ENCODE data around the gene EFTUD2.
A peak's percentile ranks its signal among the peaks of the same experiment; 100 is the strongest.

The EFTUD2 gene

DNA sequence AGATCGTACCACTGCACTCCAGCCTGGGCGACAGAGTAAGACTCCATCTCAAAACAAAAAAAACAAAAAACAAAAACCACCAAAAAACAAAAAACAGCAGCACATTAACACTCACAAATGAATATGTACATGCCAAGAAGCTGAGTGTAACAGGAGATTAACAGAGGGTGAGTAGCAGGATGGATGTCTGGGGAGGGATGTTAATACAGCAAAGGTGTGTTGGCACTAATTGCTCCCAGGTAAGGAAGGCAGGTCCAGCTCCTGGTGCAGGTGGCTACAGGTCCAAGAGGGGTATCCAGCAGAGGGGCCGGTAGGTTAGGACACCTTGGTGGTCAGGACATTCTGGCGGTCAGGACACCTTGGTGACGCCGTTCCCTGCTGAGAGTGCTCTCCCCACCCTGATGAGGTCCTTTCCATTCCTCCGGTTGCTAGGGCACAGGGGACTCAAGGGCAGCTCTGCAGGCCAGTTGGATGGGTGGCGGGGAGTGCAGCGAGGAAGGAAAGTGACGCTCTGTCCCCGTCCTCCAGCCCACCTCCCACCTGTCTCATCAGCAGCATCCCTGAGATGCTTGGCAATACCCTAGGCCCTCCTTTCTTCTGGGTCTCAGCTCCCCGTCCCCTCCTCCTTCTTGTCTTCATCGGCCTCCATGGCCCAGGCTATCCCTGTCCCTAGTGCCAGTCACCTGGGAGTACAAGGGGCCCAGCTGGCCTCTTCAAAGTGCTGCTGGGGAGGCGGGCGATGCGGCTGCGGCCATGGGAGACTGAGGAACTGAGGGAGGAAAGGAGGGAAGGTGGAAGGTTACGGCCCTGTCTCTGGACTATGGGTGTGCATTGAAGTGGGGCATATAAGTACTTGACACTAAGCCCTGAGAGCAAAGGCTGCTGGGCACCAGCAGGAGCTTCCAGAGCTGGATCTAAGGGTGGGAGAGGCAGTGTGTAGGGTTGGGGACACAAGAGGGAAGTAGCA is 26.8 kb upstream of the EFTUD2 start:
- H3K9me3 ChIP-seq (ENCODE audit: control insufficient read depth, insufficient read depth, low read depth, low read length), result no peaks in the 10 kb centered on the region
- ChIA-PET POLR2A (interaction anchor here (0.7 to 1.9 kb wide), 3 partner anchors 16 to 99 kb away, joined by 3 to 4 read pairs (median 3); no protein-coding TSS in a partner anchor), CTCF (interaction anchor here (0.6 to 3.2 kb wide), 7 partner anchors 8 to 678 kb away, joined by 3 to 20 read pairs (median 5); partner anchors contain the start of gene ACBD4)
- H3K36me3 ChIP-seq (ENCODE audit: control insufficient read depth in 2 of 2, insufficient read depth in 1 of 2, low read length in 2 of 2), result peaks cover 38 to 57% of the 10 kb centered on the region in 2 experiments
- H3K4me3 ChIP-seq (ENCODE audit: low read depth, low read length), result no peak overlapping the region
- H3K4me1 ChIP-seq (ENCODE audit: control insufficient read depth, insufficient read depth, low read length), result no peaks in the 10 kb centered on the region; the same call in 1 of the 2 replicates
- H3K27ac ChIP-seq (ENCODE audit: extremely low read depth, low read depth, low read length), result no peak overlapping the region
- no peak for TF ChIP-seq KLF7 (tag by site-specific recombination; IDR thresholded peaks at IDR 0.05; ENCODE audit: borderline replicate concordance)
- TF ChIP-seq, protein P1, sequence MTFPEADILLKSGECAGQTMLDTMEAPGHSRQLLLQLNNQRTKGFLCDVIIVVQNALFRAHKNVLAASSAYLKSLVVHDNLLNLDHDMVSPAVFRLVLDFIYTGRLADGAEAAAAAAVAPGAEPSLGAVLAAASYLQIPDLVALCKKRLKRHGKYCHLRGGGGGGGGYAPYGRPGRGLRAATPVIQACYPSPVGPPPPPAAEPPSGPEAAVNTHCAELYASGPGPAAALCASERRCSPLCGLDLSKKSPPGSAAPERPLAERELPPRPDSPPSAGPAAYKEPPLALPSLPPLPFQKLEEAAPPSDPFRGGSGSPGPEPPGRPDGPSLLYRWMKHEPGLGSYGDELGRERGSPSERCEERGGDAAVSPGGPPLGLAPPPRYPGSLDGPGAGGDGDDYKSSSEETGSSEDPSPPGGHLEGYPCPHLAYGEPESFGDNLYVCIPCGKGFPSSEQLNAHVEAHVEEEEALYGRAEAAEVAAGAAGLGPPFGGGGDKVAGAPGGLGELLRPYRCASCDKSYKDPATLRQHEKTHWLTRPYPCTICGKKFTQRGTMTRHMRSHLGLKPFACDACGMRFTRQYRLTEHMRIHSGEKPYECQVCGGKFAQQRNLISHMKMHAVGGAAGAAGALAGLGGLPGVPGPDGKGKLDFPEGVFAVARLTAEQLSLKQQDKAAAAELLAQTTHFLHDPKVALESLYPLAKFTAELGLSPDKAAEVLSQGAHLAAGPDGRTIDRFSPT (tag by site-specific recombination; IDR thresholded peaks at IDR 0.05), result no peak
- TF ChIP-seq ZNF10 (tag by site-specific recombination; IDR thresholded peaks at IDR 0.05), result peak; percentile 98
- peak; percentile 80 for TF ChIP-seq ZEB2 (tag by site-specific recombination; IDR thresholded peaks at IDR 0.05)
- TF ChIP-seq, protein P2, sequence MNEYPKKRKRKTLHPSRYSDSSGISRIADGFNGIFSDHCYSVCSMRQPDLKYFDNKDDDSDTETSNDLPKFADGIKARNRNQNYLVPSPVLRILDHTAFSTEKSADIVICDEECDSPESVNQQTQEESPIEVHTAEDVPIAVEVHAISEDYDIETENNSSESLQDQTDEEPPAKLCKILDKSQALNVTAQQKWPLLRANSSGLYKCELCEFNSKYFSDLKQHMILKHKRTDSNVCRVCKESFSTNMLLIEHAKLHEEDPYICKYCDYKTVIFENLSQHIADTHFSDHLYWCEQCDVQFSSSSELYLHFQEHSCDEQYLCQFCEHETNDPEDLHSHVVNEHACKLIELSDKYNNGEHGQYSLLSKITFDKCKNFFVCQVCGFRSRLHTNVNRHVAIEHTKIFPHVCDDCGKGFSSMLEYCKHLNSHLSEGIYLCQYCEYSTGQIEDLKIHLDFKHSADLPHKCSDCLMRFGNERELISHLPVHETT (tag by site-specific recombination; IDR thresholded peaks at IDR 0.05), result peak; percentile 13; the same call in 1 of the 2 replicates
- no peak for TF ChIP-seq ZSCAN30 (tag by site-specific recombination; IDR thresholded peaks at IDR 0.05)
- peak; percentile 37; the same call in 1 of the 2 replicates for TF ChIP-seq ZNF366 (tag by site-specific recombination; conservative IDR thresholded peaks at IDR 0.05)
- TF ChIP-seq, protein P3, sequence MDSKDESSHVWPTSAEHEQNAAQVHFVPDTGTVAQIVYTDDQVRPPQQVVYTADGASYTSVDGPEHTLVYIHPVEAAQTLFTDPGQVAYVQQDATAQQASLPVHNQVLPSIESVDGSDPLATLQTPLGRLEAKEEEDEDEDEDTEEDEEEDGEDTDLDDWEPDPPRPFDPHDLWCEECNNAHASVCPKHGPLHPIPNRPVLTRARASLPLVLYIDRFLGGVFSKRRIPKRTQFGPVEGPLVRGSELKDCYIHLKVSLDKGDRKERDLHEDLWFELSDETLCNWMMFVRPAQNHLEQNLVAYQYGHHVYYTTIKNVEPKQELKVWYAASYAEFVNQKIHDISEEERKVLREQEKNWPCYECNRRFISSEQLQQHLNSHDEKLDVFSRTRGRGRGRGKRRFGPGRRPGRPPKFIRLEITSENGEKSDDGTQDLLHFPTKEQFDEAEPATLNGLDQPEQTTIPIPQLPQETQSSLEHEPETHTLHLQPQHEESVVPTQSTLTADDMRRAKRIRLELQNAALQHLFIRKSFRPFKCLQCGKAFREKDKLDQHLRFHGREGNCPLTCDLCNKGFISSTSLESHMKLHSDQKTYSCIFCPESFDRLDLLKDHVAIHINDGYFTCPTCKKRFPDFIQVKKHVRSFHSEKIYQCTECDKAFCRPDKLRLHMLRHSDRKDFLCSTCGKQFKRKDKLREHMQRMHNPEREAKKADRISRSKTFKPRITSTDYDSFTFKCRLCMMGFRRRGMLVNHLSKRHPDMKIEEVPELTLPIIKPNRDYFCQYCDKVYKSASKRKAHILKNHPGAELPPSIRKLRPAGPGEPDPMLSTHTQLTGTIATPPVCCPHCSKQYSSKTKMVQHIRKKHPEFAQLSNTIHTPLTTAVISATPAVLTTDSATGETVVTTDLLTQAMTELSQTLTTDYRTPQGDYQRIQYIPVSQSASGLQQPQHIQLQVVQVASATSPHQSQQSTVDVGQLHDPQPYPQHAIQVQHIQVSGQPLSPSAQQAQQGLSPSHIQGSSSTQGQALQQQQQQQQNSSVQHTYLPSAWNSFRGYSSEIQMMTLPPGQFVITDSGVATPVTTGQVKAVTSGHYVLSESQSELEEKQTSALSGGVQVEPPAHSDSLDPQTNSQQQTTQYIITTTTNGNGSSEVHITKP (tag by site-specific recombination; IDR thresholded peaks at IDR 0.05), result peak; percentile 46
- TF ChIP-seq ZNF548 (tag by site-specific recombination; IDR thresholded peaks at IDR 0.05), result no peak
- no peak for TF ChIP-seq HOXD13 (CRISPR knock-in tag; IDR thresholded peaks at IDR 0.05; ENCODE audit: borderline replicate concordance)
- no peak for TF ChIP-seq ZNF670 (tag by site-specific recombination; IDR thresholded peaks at IDR 0.05; ENCODE audit: low read depth)
- TF ChIP-seq, protein P4, sequence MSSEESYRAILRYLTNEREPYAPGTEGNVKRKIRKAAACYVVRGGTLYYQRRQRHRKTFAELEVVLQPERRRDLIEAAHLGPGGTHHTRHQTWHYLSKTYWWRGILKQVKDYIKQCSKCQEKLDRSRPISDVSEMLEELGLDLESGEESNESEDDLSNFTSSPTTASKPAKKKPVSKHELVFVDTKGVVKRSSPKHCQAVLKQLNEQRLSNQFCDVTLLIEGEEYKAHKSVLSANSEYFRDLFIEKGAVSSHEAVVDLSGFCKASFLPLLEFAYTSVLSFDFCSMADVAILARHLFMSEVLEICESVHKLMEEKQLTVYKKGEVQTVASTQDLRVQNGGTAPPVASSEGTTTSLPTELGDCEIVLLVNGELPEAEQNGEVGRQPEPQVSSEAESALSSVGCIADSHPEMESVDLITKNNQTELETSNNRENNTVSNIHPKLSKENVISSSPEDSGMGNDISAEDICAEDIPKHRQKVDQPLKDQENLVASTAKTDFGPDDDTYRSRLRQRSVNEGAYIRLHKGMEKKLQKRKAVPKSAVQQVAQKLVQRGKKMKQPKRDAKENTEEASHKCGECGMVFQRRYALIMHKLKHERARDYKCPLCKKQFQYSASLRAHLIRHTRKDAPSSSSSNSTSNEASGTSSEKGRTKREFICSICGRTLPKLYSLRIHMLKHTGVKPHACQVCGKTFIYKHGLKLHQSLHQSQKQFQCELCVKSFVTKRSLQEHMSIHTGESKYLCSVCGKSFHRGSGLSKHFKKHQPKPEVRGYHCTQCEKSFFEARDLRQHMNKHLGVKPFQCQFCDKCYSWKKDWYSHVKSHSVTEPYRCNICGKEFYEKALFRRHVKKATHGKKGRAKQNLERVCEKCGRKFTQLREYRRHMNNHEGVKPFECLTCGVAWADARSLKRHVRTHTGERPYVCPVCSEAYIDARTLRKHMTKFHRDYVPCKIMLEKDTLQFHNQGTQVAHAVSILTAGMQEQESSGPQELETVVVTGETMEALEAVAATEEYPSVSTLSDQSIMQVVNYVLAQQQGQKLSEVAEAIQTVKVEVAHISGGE (tag by site-specific recombination; conservative IDR thresholded peaks at IDR 0.05; ENCODE audit: low read depth), result no peak
- peak; percentile 90 for TF ChIP-seq ZNF600 (tag by site-specific recombination; IDR thresholded peaks at IDR 0.05)
- TF ChIP-seq, protein P5, sequence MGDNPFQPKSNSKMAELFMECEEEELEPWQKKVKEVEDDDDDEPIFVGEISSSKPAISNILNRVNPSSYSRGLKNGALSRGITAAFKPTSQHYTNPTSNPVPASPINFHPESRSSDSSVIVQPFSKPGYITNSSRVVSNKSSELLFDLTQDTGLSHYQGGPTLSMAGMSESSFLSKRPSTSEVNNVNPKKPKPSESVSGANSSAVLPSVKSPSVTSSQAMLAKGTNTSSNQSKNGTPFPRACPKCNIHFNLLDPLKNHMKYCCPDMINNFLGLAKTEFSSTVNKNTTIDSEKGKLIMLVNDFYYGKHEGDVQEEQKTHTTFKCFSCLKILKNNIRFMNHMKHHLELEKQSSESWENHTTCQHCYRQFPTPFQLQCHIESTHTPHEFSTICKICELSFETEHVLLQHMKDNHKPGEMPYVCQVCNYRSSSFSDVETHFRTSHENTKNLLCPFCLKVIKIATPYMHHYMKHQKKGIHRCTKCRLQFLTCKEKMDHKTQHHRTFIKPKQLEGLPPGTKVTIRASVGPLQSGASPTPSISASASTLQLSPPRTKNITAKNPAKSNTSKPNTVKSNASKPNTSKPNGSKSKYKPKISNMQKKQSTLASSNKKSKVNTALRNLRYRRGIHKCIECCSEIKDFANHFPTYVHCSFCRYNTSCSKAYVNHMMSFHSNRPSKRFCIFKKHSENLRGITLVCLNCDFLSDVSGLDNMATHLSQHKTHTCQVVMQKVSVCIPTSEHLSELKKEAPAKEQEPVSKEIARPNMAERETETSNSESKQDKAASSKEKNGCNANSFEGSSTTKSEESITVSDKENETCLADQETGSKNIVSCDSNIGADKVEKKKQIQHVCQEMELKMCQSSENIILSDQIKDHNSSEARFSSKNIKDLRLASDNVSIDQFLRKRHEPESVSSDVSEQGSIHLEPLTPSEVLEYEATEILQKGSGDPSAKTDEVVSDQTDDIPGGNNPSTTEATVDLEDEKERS (tag by site-specific recombination; IDR thresholded peaks at IDR 0.05), result no peak
- TF ChIP-seq ZNF404 (tag by site-specific recombination; IDR thresholded peaks at IDR 0.05), result no peak
- TF ChIP-seq ZNF658 (tag by site-specific recombination; IDR thresholded peaks at IDR 0.05), result no peak
- no peak for TF ChIP-seq ZNF423 (tag by site-specific recombination; IDR thresholded peaks at IDR 0.05)
- no peak for TF ChIP-seq WT1 (tag by site-specific recombination; IDR thresholded peaks at IDR 0.05)
- TF ChIP-seq KLF10 (tag by site-specific recombination; IDR thresholded peaks at IDR 0.05), result no peak

Measured in HEK293 (cell line).